Activated B cell treated with CpG ODN at 0.5 μM for 24 hours (primary cell): ENCODE results near the gene VEPH1. TPM values are rescaled to one million over a fixed set of nuclear protein-coding genes. Genes with fewer than 3 reads are reported as not detected.

Experiments used
- ATAC-seq: fragments of 200-7000 bp; cut with Tn5 transposase; one replicate; pipeline ENCODE4 v1.10.0; 2021; ENCODE audit warnings: low read depth, mild to moderate bottlenecking, moderate library complexity
- CTCF ChIA-PET: fragments of 350-600 bp; sonication (Branson Sonifier 250); formaldehyde crosslinking; loops from one replicate; lab custom pipeline; 2021; ENCODE audit warnings: antibody characterized with exemption; lab: Charles Lee
- POLR2A ChIA-PET: fragments of 350-600 bp; sonication (Branson Sonifier 250); formaldehyde crosslinking; loops from one replicate; lab custom pipeline; 2021; ENCODE audit warnings: antibody characterized with exemption; lab: Charles Lee
- DNase-seq: peaks from one replicate; pipeline ENCODE4 v3.0.0; 2022
- H3K27ac Mint-ChIP-seq: one replicate; pipeline ENCODE4 v1.8.0; 2020; ENCODE audit warnings: mixed read lengths
- H3K27me3 Mint-ChIP-seq: one replicate; pipeline ENCODE4 v1.8.0; 2021; ENCODE audit warnings: mixed read lengths
- H3K36me3 Mint-ChIP-seq: one replicate; pipeline ENCODE4 v1.8.0; 2021; ENCODE audit warnings: low read depth, mixed read lengths
- H3K4me1 Mint-ChIP-seq: one replicate; pipeline ENCODE4 v1.8.0; 2021; ENCODE audit warnings: mixed read lengths
- H3K4me3 Mint-ChIP-seq: one replicate; pipeline ENCODE4 v1.8.0; 2020; ENCODE audit warnings: mild to moderate bottlenecking, mixed read lengths
- H3K9me3 Mint-ChIP-seq: one replicate; pipeline ENCODE4 v1.8.0; 2020; ENCODE audit warnings: mixed read lengths
- CTCF ChIP-seq: fragments of 200-600 bp; IDR thresholded peaks from one replicate; pipeline ENCODE4 v1.8.0; 2022; ENCODE audit warnings: antibody characterized with exemption, mild to moderate bottlenecking
- intact Hi-C: fragments of 100-400 bp; cut with micrococcal nuclease; formaldehyde crosslinking; loops from one replicate; pipeline ENCODE4 v1.15.1; 2024
- total RNA-seq: library from RNA; stranded (reverse); gene quantifications from 2 replicates; pipeline ENCODE4 v1.2.3, GENCODE V29; 2022

Gene VEPH1
- total RNA-seq, 1 donor from 2014 or later: not detected

- TF ChIP-seq CTCF: no peak
- Mint-ChIP-seq H3K27me3 (no peaks in the 10 kb centered on the region), H3K36me3 (no peaks in the 10 kb centered on the region), H3K27ac (no peak overlapping the region), H3K4me1 (no peaks in the 10 kb centered on the region), H3K4me3 (no peak overlapping the region), H3K9me3 (no peaks in the 10 kb centered on the region)
- CTCF ChIA-PET: no interaction called here
- no peak for DNase-seq
- ATAC-seq: no peak
- intact Hi-C loops: no loop called here
- POLR2A ChIA-PET: no interaction called here
Observed at GRCh38 chr3:157279237-157279636, 224.0 kb downstream of the VEPH1 start.

DNA sequence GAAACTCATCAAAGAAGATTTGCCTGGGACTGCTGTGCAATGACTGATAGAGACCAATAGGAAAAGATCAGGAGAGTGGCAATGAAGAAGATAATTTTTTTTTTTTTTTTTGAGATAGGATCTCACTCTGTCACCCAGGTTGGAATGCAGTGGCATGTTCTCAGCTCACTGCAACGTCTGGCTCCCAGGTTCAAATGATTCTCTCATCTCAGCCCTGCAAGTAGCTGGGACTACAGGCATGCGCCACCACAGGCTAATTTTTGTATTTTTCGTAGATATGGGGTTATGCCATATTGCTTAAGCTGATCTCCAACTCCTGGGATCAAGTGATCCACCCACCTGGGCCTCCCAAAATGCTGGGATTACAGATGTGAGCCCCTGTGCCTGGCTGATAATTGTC, 226.4 kb downstream of the VEPH1 start:
- DNase-seq (no peak), ATAC-seq (no peak)
- Mint-ChIP-seq H3K27ac (no peak overlapping the region), H3K4me1 (no peaks in the 10 kb centered on the region), H3K9me3 (no peaks in the 10 kb centered on the region), H3K4me3 (no peak overlapping the region), H3K36me3 (no peaks in the 10 kb centered on the region), H3K27me3 (no peaks in the 10 kb centered on the region)
- TF ChIP-seq CTCF: no peak
- ChIA-PET CTCF (no interaction called here), POLR2A (no interaction called here)
- intact Hi-C loops: no loop called here

- no peaks in the 10 kb centered on the region for H3K4me1 Mint-ChIP-seq
- no peak overlapping the region for H3K27ac Mint-ChIP-seq
- CTCF ChIA-PET: no interaction called here
- intact Hi-C loops: no loop called here
- no peaks in the 10 kb centered on the region for H3K27me3 Mint-ChIP-seq
- DNase-seq (no peak), ATAC-seq (no peak)
- POLR2A ChIA-PET: no interaction called here
- H3K36me3 Mint-ChIP-seq: no peaks in the 10 kb centered on the region
- H3K9me3 Mint-ChIP-seq: no peaks in the 10 kb centered on the region
- no peak overlapping the region for H3K4me3 Mint-ChIP-seq
- no peak for TF ChIP-seq CTCF
Observed at GRCh38 chr3:157275832-157276231, 227.4 kb downstream of the VEPH1 start.

DNA sequence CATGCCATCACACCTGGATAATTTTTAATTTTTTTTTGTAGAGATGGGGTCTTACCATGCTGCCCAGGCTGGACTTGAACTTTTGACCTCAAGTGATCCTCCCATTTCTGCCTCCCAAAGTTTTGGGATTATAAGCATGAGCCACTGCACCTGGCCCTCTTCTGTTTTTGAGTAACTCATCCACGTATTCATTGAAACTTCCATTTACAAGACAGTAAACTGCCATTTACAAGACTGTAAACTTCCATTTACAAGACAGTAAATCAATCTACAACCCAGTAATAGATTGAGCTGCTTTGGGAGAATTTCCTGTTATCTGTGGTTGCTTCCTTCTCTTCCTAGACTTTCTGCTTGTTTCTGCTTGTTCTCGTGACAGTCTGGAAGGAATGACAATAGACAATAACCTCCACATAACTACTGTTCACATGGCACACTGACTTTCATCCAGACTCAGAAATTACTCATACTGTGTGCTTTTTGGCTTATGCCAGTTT, 228.5 kb downstream of the VEPH1 start:
- intact Hi-C loops: no loop called here

GRCh38 chr3:157271283-157271882, 231.8 kb downstream of the VEPH1 start:
- DNase-seq (no peak), ATAC-seq (no peak)
- Mint-ChIP-seq H3K4me3 (no peak overlapping the region), H3K27ac (no peak overlapping the region), H3K36me3 (no peaks in the 10 kb centered on the region), H3K4me1 (no peaks in the 10 kb centered on the region), H3K27me3 (no peaks in the 10 kb centered on the region), H3K9me3 (no peaks in the 10 kb centered on the region)
- intact Hi-C loops: no loop called here
- CTCF ChIA-PET: no interaction called here
- TF ChIP-seq CTCF: no peak
- POLR2A ChIA-PET: no interaction called here

More for the DNA sequence above, 228.5 kb downstream of the VEPH1 start:
- Mint-ChIP-seq H3K36me3 (no peaks in the 10 kb centered on the region), H3K27ac (no peak overlapping the region), H3K27me3 (no peaks in the 10 kb centered on the region), H3K9me3 (no peaks in the 10 kb centered on the region), H3K4me3 (no peak overlapping the region), H3K4me1 (no peaks in the 10 kb centered on the region)
- DNase-seq (no peak), ATAC-seq (no peak)
- ChIA-PET CTCF (no interaction called here), POLR2A (no interaction called here)
- no peak for TF ChIP-seq CTCF
